Neural cell (in vitro differentiated cells): ENCODE measurements around the gene DOK4. TPM values are rescaled to one million over a fixed set of nuclear protein-coding genes. Genes with fewer than 3 reads are reported as not detected.

Source experiments
- H2AFZ ChIP-seq: fragments of 200-600, 300-800 bp; sonication (generic), shearing (Covaris generic); 2 replicates; pipeline ENCODE4 v1.6.0; 2014; ENCODE audit warnings: low read depth, mild to moderate bottlenecking, antibody characterized with exemption, low read length, moderate library complexity
- H3F3A ChIP-seq: fragments of 200-600 bp; shearing (Covaris generic); 2 replicates; pipeline ENCODE4 v1.6.1; 2016; ENCODE audit warnings: mild to moderate bottlenecking, moderate library complexity, mixed read lengths, antibody characterized with exemption, low read length; ENCODE audit not compliant: insufficient read depth, poor library complexity, severe bottlenecking
- H3K27ac ChIP-seq: fragments of 200-600, 300-800 bp; sonication (generic), shearing (Covaris generic); 2 replicates; pipeline ENCODE4 v1.5.1; 2014; ENCODE audit warnings: mild to moderate bottlenecking, low read length, moderate library complexity
- H3K27me3 ChIP-seq: fragments of 300-800, 200-600 bp; sonication (generic), shearing (Covaris generic); 2 replicates; pipeline ENCODE4 v1.6.0; 2014; ENCODE audit warnings: mild to moderate bottlenecking, low read depth, low read length, moderate library complexity; ENCODE audit not compliant: insufficient read depth
- H3K36me3 ChIP-seq: fragments of 300-800, 200-600 bp; sonication (generic), shearing (Covaris generic); 2 replicates; pipeline ENCODE4 v1.5.1; 2014; ENCODE audit warnings: mild to moderate bottlenecking, antibody characterized with exemption, low read length, moderate library complexity; ENCODE audit not compliant: insufficient read depth
- H3K4me2 ChIP-seq: fragments of 300-800, 200-600 bp; sonication (generic), shearing (Covaris generic); 2 replicates; pipeline ENCODE4 v1.6.0; 2014; ENCODE audit warnings: mild to moderate bottlenecking, low read length
- H3K4me3 ChIP-seq: fragments of 300-800, 200-600 bp; sonication (generic), shearing (Covaris generic); 2 replicates; pipeline ENCODE4 v1.5.1; 2014; ENCODE audit warnings: mild to moderate bottlenecking, low read length, moderate library complexity
- H3K79me2 ChIP-seq: fragments of 200-600 bp; shearing (Covaris generic); replicated peaks from 2 replicates; pipeline ENCODE4 v1.6.0; 2014; ENCODE audit warnings: mild to moderate bottlenecking, low read length, moderate library complexity; ENCODE audit not compliant: insufficient read depth
- H3K9ac ChIP-seq: fragments of 300-800, 200-600 bp; sonication (generic), shearing (Covaris generic); 2 replicates; pipeline ENCODE4 v1.6.1; 2016; ENCODE audit warnings: mild to moderate bottlenecking, low read length, mixed read lengths
- H3K9me2 ChIP-seq: fragments of 200-600 bp; shearing (Covaris generic); 2 replicates; pipeline ENCODE4 v1.6.1; 2016; ENCODE audit warnings: mild to moderate bottlenecking, low read length, mixed read lengths; ENCODE audit not compliant: insufficient read depth
- H3K9me3 ChIP-seq: fragments of 200-600, 300-800 bp; sonication (generic), shearing (Covaris generic); 2 replicates; pipeline ENCODE4 v1.6.1; 2016; ENCODE audit warnings: mild to moderate bottlenecking, mixed run types, low read length, moderate library complexity, mixed read lengths
- H4K20me1 ChIP-seq: fragments of 200-600 bp; shearing (Covaris generic); 2 replicates; pipeline ENCODE4 v1.6.1; 2016; ENCODE audit warnings: mild to moderate bottlenecking, mixed run types; ENCODE audit not compliant: insufficient read depth
- CTCF ChIP-seq: fragments of 450-650 bp; IDR thresholded peaks from 2 replicates; pipeline ENCODE4 v1.5.1; 2014; ENCODE audit warnings: antibody characterized with exemption, mild to moderate bottlenecking, moderate library complexity; ENCODE audit not compliant: poor library complexity, severe bottlenecking
- EP300 ChIP-seq: fragments of 450-650 bp; conservative IDR thresholded peaks from 2 replicates; pipeline ENCODE4 v1.6.1; 2014; ENCODE audit warnings: antibody characterized with exemption, mild to moderate bottlenecking, moderate library complexity; ENCODE audit not compliant: poor library complexity, severe bottlenecking
- EZH2 ChIP-seq: fragments of 200-600, 300-800 bp; shearing (Covaris generic), sonication (generic); IDR thresholded peaks from 2 replicates; pipeline ENCODE4 v1.6.1; 2014; ENCODE audit warnings: antibody characterized with exemption, low read length, borderline replicate concordance, mild to moderate bottlenecking; ENCODE audit not compliant: insufficient read depth, poor library complexity, severe bottlenecking
- MXI1 ChIP-seq: fragments of 450-650 bp; conservative IDR thresholded peaks from 2 replicates; pipeline ENCODE4 v1.6.1; 2014; ENCODE audit warnings: antibody characterized with exemption, mild to moderate bottlenecking; ENCODE audit not compliant: poor library complexity, severe bottlenecking
- POLR2AphosphoS5 ChIP-seq: IDR thresholded peaks from 2 replicates; pipeline ENCODE4 v1.6.1; 2012
- RAD21 ChIP-seq: fragments of 450-650 bp; conservative IDR thresholded peaks from 2 replicates; pipeline ENCODE4 v1.6.1; 2014; ENCODE audit warnings: antibody characterized with exemption, mild to moderate bottlenecking, moderate library complexity
- REST ChIP-seq: IDR thresholded peaks from 2 replicates; pipeline ENCODE4 v1.6.1; 2012; ENCODE audit warnings: borderline replicate concordance
- SMC3 ChIP-seq: fragments of 450-650 bp; conservative IDR thresholded peaks from 2 replicates; pipeline ENCODE4 v1.6.1; 2014; ENCODE audit warnings: antibody characterized with exemption, mild to moderate bottlenecking, moderate library complexity; ENCODE audit not compliant: poor library complexity
- TAF1 ChIP-seq: IDR thresholded peaks from 2 replicates; pipeline ENCODE4 v1.6.1; 2012; ENCODE audit warnings: low read depth
- polyA plus RNA-seq: library from polyadenylated mRNA; depleted of rRNA; stranded (reverse); fragments of >200 nt; gene quantifications from 2 replicates; pipeline ENCODE4 v1.2.3, GENCODE V29; 2014

Gene DOK4
- polyA plus RNA-seq, 1 donor from 2014 or later, result 214 TPM

- Histone ChIP-seq H4K20me1 (no peaks in the 10 kb centered on the region), H3K79me2 (no peaks in the 10 kb centered on the region), H3K9me3 (no peaks in the 10 kb centered on the region), H3K27me3 (no peaks in the 10 kb centered on the region), H3K9me2 (no peaks in the 10 kb centered on the region), H3K4me3 (no peak overlapping the region), H3K36me3 (no peaks in the 10 kb centered on the region), H3K27ac (no peak overlapping the region), H3K9ac (no peak overlapping the region), H2AFZ (no peak overlapping the region), H3K4me2 (no peak overlapping the region), H3F3A (no peaks in the 10 kb centered on the region)
- TF ChIP-seq TAF1 (no peak), CTCF (no peak)
These were observed 23.1 kb upstream of the DOK4 start for GRCh38 chr16:57509231-57509923.

GRCh38 chr16:57508035-57508425 is 21.7 kb upstream of the DOK4 start:
- Histone ChIP-seq H3K4me2 (no peak overlapping the region), H3K27ac (no peak overlapping the region), H3K9me3 (no peaks in the 10 kb centered on the region), H2AFZ (no peak overlapping the region), H3K79me2 (no peaks in the 10 kb centered on the region), H3K4me3 (no peak overlapping the region), H3K27me3 (no peaks in the 10 kb centered on the region), H4K20me1 (no peaks in the 10 kb centered on the region), H3K9ac (no peak overlapping the region), H3F3A (no peaks in the 10 kb centered on the region), H3K36me3 (no peaks in the 10 kb centered on the region), H3K9me2 (no peaks in the 10 kb centered on the region)
- TF ChIP-seq EP300 (no peak), REST (no peak), TAF1 (no peak), CTCF (no peak), POLR2AphosphoS5 (no peak), RAD21 (no peak), SMC3 (no peak), EZH2 (no peak), MXI1 (no peak)
